K562 (cell line): ENCODE results near the gene EGR1. TPM values are rescaled to one million over a fixed set of nuclear protein-coding genes. Genes with fewer than 3 reads are reported as not detected.

Experiments used
- BACH1 ChIP-seq: fragments of 200-800 bp; sonication (Bioruptor generic); IDR thresholded peaks from 2 replicates; pipeline ENCODE4 v1.6.1; 2016; ENCODE audit warnings: missing genetic modification characterization, missing compliant biosample characterization
- CAMTA2 ChIP-seq: fragments of 250-450 bp; sonication (Bioruptor Pico); conservative IDR thresholded peaks from 2 replicates; pipeline ENCODE4 v1.5.1; 2022
- CHD2 ChIP-seq: IDR thresholded peaks from 2 replicates; pipeline ENCODE4 v1.6.1; 2011; ENCODE audit warnings: low read depth, low read length
- COPS2 ChIP-seq: fragments of 450-650 bp; conservative IDR thresholded peaks from 2 replicates; pipeline ENCODE4 v1.6.1; 2016; ENCODE audit warnings: mild to moderate bottlenecking, moderate library complexity
- CREM ChIP-seq: IDR thresholded peaks from 2 replicates; pipeline ENCODE4 v1.6.1; 2014; ENCODE audit warnings: antibody characterized with exemption, low read depth
- GTF3C2 ChIP-seq: IDR thresholded peaks from 3 replicates; pipeline ENCODE4 v1.6.1; 2011; ENCODE audit warnings: borderline replicate concordance, mild to moderate bottlenecking, moderate library complexity; ENCODE audit not compliant: insufficient read length; ENCODE audit errors: extremely low read depth
- JUN ChIP-seq, 2 experiments: sonication (generic) in 1 of 2; formaldehyde crosslinking in 1 of 2; IDR thresholded peaks; 2 replicates each; pipeline versions ENCODE4 v1.6.1 to v1.8.0; 2012 to 2022; ENCODE audit warnings: borderline replicate concordance in 2 of 2, mild to moderate bottlenecking in 2 of 2, improper control_type of control experiment in 1 of 2, low read depth in 1 of 2, low read length in 1 of 2, missing genetic modification reagents in 1 of 2
- MAFK ChIP-seq: IDR thresholded peaks from 2 replicates; pipeline ENCODE4 v1.6.1; 2011; ENCODE audit warnings: low read length, improper control_type of control experiment
- NCOA1 ChIP-seq: fragments of 450-650 bp; IDR thresholded peaks from 2 replicates; pipeline ENCODE4 v1.6.1; 2016; ENCODE audit warnings: low read depth
- NFRKB ChIP-seq: fragments of 450-650 bp; IDR thresholded peaks from 2 replicates; pipeline ENCODE4 v1.6.1; 2016; ENCODE audit warnings: low read depth
- POLR2A ChIP-seq: fragments of 450-650 bp; conservative IDR thresholded peaks from 2 replicates; pipeline ENCODE4 v1.6.1; 2016
- POLR2AphosphoS2 ChIP-seq: IDR thresholded peaks from 2 replicates; pipeline ENCODE4 v1.6.1; 2012; ENCODE audit warnings: low read length, improper control_type of control experiment
- POU5F1 ChIP-seq: fragments of 150-350 bp; IDR thresholded peaks from 2 replicates; pipeline ENCODE4 v1.6.1; 2014; ENCODE audit warnings: borderline replicate concordance, low read length, low read depth, mild to moderate bottlenecking; ENCODE audit not compliant: partially characterized antibody
- XRCC4 ChIP-seq: IDR thresholded peaks from one replicate; pipeline ENCODE4 v1.6.1; 2011; ENCODE audit not compliant: insufficient read depth, insufficient read length; ENCODE audit errors: extremely low read depth
- ZNF197 ChIP-seq: fragments of 200-800 bp; sonication (Bioruptor generic); IDR thresholded peaks from 2 replicates; pipeline ENCODE4 v1.6.1; 2016; ENCODE audit warnings: low read depth, missing genetic modification characterization, missing compliant biosample characterization
- ZNF263 ChIP-seq: sonication (generic); formaldehyde crosslinking; IDR thresholded peaks from 2 replicates; pipeline ENCODE4 v1.8.0; 2022; ENCODE audit warnings: mild to moderate bottlenecking, missing genetic modification reagents, borderline replicate concordance
- ZNF354B ChIP-seq: fragments of 250-450 bp; sonication (Bioruptor Pico); IDR thresholded peaks from 2 replicates; pipeline ENCODE4 v1.4.0; 2020
- ZNF431 ChIP-seq: sonication (generic); formaldehyde crosslinking; IDR thresholded peaks from 2 replicates; pipeline ENCODE4 v1.8.0; 2022; ENCODE audit warnings: mild to moderate bottlenecking, missing genetic modification reagents
- polyA plus RNA-seq, 8 experiments: library from polyadenylated mRNA; depleted of rRNA in 4 of 8; stranded (reverse) in 5 of 8; unstranded in 3 of 8; fragments of >200 nt; fragmentation: Nextera tagmentation in 2 of 8; fragmentation: Illumina TruSeq in 1 of 8; extraction: Ambion mirVana in 2 of 8; extraction: Trizol in 1 of 8; gene quantifications; 2 replicates each; pipeline versions ENCODE4 v1.2.1 to v1.2.3, GENCODE V29; 2011 to 2014; ENCODE audit warnings: inconsistent platforms in 1 of 8, missing spikeins in 1 of 8
- total RNA-seq, 7 experiments: library from RNA; depleted of rRNA in 6 of 7; stranded (reverse); fragments of >200 nt in 6 of 7; fragmentation: Illumina TruSeq in 2 of 7; extraction: Trizol in 2 of 7; gene quantifications; 2 replicates each; pipeline versions ENCODE4 v1.2.1 to v1.2.3, GENCODE V29; 2011 to 2021; ENCODE audit warnings: low replicate concordance in 1 of 7
- TF ChIP-seq, protein P1 (sequence below): fragments of 450-650 bp; IDR thresholded peaks from 2 replicates; pipeline ENCODE4 v1.6.1; 2014; ENCODE audit warnings: low read depth, mild to moderate bottlenecking, moderate library complexity, borderline replicate concordance
- TF ChIP-seq, protein P2 (sequence below): fragments of 450-650 bp; formaldehyde crosslinking; IDR thresholded peaks from 2 replicates; pipeline ENCODE4 v1.4.0; 2022; ENCODE audit warnings: mild to moderate bottlenecking, moderate library complexity
- TF ChIP-seq, protein P3 (sequence below): fragments of 450-650 bp; IDR thresholded peaks from 2 replicates; pipeline ENCODE4 v1.6.1; 2016; ENCODE audit warnings: mild to moderate bottlenecking

The EGR1 gene
- total and polyA plus RNA-seq, 9 of the 15 experiments (the other 6 are each of a cell fraction or from before 2014, with no cell fraction given): 1.3 to 132 (median 21.5) TPM

DNA sequence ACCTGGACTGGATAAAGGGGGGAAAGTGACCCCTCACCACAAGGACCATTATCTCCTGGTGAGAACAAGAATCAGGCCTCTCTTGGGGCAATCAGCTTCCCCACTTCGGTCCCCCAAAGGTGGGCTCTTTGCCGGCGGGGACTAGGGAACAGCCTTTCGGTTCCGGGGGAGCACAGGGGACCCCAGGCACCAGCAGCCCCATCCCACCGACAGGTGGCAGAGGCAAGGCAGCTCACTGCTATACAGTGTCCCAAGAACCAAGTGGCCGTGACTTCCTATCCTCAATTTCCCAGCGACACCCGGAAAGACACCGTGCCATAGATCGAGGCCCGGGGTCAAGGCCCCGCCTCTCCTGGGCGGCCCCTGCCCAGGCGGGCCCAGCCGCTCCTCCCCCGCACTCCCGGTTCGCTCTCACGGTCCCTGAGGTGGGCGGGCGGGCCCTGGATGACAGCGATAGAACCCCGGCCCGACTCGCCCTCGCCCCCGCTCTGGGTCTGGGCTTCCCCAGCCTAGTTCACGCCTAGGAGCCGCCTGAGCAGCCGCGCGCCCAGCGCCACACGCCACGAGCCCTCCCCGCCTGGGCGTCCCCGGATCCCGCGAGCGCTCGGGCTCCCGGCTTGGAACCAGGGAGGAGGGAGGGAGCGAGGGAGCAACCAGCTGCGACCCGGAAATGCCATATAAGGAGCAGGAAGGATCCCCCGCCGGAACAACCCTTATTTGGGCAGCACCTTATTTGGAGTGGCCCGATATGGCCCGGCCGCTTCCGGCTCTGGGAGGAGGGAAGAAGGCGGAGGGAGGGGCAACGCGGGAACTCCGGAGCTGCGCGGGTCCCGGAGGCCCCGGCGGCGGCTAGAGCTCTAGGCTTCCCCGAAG is 655 bp upstream of the EGR1 start (continued):
- no peak for TF ChIP-seq GTF3C2
- TF ChIP-seq, protein P1, sequence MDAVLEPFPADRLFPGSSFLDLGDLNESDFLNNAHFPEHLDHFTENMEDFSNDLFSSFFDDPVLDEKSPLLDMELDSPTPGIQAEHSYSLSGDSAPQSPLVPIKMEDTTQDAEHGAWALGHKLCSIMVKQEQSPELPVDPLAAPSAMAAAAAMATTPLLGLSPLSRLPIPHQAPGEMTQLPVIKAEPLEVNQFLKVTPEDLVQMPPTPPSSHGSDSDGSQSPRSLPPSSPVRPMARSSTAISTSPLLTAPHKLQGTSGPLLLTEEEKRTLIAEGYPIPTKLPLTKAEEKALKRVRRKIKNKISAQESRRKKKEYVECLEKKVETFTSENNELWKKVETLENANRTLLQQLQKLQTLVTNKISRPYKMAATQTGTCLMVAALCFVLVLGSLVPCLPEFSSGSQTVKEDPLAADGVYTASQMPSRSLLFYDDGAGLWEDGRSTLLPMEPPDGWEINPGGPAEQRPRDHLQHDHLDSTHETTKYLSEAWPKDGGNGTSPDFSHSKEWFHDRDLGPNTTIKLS: peak; percentile 71; the same call in 1 of the 2 replicates
- TF ChIP-seq ZNF197 (CRISPR knock-in tag): no peak
- no peak for TF ChIP-seq MAFK
- no peak for TF ChIP-seq COPS2
- peak; percentile 60 for TF ChIP-seq ZNF431 (CRISPR knock-in tag)
- TF ChIP-seq BACH1 (tag): no peak
- TF ChIP-seq NCOA1: no peak
- TF ChIP-seq, protein P2, sequence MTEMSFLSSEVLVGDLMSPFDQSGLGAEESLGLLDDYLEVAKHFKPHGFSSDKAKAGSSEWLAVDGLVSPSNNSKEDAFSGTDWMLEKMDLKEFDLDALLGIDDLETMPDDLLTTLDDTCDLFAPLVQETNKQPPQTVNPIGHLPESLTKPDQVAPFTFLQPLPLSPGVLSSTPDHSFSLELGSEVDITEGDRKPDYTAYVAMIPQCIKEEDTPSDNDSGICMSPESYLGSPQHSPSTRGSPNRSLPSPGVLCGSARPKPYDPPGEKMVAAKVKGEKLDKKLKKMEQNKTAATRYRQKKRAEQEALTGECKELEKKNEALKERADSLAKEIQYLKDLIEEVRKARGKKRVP: no peak; the same call in 1 of the 2 replicates
- no peak for TF ChIP-seq XRCC4
- no peak for TF ChIP-seq POU5F1
- TF ChIP-seq NFRKB: peak; percentile 27
- TF ChIP-seq CHD2: peak; percentile 93
- TF ChIP-seq CAMTA2 (CRISPR knock-in tag): no peak
- TF ChIP-seq JUN (IDR thresholded peaks at IDR 0.05; ENCODE audit: borderline replicate concordance, low read depth, low read length): no peak; the same call in 1 of the 2 replicates
- TF ChIP-seq JUN (CRISPR knock-in tag; IDR thresholded peaks at IDR 0.05; ENCODE audit: borderline replicate concordance): peak; percentile 86
- TF ChIP-seq ZNF354B: no peak
- peak; percentile 99 for TF ChIP-seq ZNF263 (CRISPR knock-in tag)
- TF ChIP-seq POLR2AphosphoS2: no peak; the same call in 1 of the 2 replicates
- TF ChIP-seq CREM: peak; percentile 53
- TF ChIP-seq, protein P3, sequence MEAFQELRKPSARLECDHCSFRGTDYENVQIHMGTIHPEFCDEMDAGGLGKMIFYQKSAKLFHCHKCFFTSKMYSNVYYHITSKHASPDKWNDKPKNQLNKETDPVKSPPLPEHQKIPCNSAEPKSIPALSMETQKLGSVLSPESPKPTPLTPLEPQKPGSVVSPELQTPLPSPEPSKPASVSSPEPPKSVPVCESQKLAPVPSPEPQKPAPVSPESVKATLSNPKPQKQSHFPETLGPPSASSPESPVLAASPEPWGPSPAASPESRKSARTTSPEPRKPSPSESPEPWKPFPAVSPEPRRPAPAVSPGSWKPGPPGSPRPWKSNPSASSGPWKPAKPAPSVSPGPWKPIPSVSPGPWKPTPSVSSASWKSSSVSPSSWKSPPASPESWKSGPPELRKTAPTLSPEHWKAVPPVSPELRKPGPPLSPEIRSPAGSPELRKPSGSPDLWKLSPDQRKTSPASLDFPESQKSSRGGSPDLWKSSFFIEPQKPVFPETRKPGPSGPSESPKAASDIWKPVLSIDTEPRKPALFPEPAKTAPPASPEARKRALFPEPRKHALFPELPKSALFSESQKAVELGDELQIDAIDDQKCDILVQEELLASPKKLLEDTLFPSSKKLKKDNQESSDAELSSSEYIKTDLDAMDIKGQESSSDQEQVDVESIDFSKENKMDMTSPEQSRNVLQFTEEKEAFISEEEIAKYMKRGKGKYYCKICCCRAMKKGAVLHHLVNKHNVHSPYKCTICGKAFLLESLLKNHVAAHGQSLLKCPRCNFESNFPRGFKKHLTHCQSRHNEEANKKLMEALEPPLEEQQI: no peak
- peak; percentile 90 for TF ChIP-seq POLR2A
